ENCODE measurements around the gene GLE1. TPM values are rescaled to one million over a fixed set of nuclear protein-coding genes. Genes with fewer than 3 reads are reported as not detected.

GLE1 gene
- total RNA-seq, 1 donor: 12.7 TPM

DNA sequence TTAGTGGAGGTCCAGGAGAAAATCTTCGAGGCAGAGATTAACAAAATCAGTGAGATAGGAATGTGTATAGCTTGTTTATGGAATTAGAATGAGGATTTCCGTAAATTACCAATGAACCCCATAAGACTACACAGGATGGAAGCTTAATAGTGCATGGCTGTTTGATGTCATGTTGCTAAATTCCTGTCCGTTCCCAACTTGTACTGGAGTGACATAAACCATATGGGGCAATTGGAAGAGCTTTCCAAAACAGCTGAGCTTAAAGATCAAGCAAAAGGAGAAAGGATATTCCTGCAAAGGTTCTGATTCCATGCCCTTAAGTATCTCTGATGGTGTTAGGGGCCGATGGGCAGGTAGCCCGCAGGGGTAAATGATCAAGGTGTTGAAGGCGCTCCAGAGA, 17.4 kb downstream of the GLE1 start:
- H3K4me3 ChIP-seq (ENCODE audit: low read length): no peak overlapping the region
- H3K27me3 ChIP-seq (ENCODE audit: insufficient read depth, low read length): no peaks in the 10 kb centered on the region

DNA sequence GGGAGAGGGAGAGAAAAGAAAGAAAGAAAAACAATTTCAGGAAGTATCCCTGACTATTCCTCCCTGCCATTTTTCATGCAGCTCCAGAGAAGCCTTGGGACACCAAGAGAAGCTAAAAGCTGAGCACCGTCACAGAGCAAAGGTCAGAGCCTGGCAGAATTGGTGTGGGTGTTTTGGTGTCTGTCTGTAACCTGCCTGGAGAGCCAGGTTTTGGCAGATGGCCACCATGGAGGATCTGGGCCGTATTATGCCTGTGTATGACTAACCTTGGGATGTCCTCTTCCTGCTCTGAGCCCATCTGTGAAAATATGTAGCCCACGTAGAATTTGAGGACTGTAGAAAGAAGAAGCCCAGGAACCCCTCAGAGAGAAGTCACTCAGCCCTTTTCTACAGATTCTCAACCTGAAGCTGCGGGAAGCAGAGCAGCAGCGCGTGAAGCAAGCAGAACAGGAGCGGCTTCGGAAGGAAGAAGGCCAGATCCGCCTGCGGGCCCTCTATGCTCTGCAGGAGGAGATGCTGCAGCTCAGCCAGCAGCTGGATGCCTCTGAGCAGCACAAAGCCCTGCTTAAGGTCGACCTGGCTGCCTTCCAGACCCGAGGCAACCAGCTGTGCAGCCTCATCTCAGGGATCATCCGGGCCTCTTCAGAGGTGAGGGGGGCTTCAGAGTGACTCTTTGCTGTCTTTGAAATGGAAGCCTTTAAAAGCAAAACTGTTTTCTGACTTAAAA, 18.8 kb downstream of the GLE1 start:
- Histone ChIP-seq H3K9me3 (ENCODE audit: low read depth, low read length) (no peaks in the 10 kb centered on the region), H3K27me3 (ENCODE audit: insufficient read depth, low read length) (no peaks in the 10 kb centered on the region)

More for the DNA sequence above, 17.4 kb downstream of the GLE1 start:
- H3K9me3 ChIP-seq (ENCODE audit: low read depth, low read length): no peaks in the 10 kb centered on the region
- no peaks in the 10 kb centered on the region for H3K4me1 ChIP-seq (ENCODE audit: insufficient read depth, low read length)

DNA sequence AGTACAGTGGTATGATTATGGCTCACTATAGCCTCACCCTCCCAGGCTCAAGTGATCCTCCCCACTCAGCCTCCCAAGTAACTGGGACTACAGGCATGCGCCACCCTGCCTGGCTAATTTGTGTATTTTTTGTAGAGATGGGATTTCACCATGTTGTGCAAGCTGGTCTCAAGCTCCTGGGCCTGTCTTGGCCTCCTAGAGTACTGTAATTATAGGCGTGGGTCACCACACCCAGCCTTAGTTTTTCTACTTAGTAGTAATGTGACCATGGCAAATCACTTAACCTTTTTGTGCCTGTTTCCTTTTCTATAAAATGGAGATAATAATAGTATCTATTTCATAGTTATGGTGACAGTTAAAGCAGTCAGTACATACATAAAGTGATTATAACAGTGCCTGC, 22.2 kb downstream of the GLE1 start:
- no peaks in the 10 kb centered on the region for H3K27me3 ChIP-seq (ENCODE audit: insufficient read depth, low read length)
- no peaks in the 10 kb centered on the region for H3K4me1 ChIP-seq (ENCODE audit: insufficient read depth, low read length)
- H3K9me3 ChIP-seq (ENCODE audit: low read depth, low read length): no peaks in the 10 kb centered on the region
- H3K4me3 ChIP-seq (ENCODE audit: low read length): no peak overlapping the region

More for the DNA sequence above, 18.8 kb downstream of the GLE1 start:
- H3K4me3 ChIP-seq (ENCODE audit: low read length): no peak overlapping the region
- H3K4me1 ChIP-seq (ENCODE audit: insufficient read depth, low read length): no peaks in the 10 kb centered on the region

DNA sequence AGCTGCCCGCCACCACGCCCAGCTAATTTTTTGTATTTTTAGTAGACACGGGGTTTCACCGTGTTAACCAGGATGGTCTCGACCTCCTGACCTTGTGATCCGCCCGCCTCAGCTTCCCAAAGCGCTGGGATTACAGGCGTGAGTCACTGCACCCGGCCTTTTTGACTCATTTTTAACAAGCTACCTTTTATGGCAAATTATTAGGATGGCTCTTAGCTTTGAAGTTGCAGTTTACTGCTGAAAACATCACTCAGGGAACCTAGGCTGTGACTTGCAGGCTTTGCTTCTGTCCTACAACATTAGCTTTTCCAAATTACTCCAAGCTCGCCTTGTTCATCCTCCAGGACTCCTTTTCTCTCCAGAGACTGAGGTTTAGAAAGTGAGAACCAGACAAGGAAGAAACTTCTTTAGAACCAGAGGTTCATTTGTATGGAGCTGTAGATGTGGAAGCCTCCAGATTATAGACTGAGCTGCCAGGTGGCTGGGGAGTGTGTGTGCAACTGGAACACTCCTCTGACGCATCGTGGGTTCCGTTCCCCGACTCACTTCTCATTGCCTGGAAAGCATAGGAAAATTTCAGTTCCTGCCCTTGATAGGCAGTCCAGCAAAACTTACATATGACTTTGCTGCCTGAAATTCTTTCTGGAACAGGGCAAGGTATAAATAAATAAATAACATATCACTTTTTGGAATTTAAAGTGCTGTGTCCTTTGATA, 24.1 kb downstream of the GLE1 start:
- Histone ChIP-seq H3K27me3 (ENCODE audit: insufficient read depth, low read length) (no peaks in the 10 kb centered on the region), H3K4me1 (ENCODE audit: insufficient read depth, low read length) (no peaks in the 10 kb centered on the region), H3K4me3 (ENCODE audit: low read length) (no peak overlapping the region), H3K9me3 (ENCODE audit: low read depth, low read length) (no peaks in the 10 kb centered on the region)

DNA sequence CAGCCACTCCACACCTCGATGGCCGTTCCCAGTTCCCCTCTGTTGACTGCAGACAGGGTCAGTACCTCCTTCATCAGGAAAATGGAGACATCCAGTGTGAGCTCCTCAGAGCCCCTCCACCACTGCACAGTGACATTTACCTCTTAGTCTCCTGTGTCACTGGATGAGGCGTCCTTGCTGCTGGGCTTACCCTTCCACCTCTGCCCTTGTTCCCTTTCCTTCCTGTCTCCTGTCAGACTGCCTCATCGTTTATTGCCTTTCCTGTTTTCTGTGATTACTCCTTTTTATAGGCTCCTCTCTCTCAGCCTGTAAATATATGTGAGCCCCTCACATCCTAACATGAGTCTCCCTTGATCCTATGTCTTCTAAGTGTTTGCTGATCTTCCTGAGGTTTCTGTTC, 24.7 kb downstream of the GLE1 start:
- H3K4me3 ChIP-seq (ENCODE audit: low read length): no peak overlapping the region
- H3K27me3 ChIP-seq (ENCODE audit: insufficient read depth, low read length): no peaks in the 10 kb centered on the region
- H3K4me1 ChIP-seq (ENCODE audit: insufficient read depth, low read length): no peaks in the 10 kb centered on the region
- no peaks in the 10 kb centered on the region for H3K9me3 ChIP-seq (ENCODE audit: low read depth, low read length)

DNA sequence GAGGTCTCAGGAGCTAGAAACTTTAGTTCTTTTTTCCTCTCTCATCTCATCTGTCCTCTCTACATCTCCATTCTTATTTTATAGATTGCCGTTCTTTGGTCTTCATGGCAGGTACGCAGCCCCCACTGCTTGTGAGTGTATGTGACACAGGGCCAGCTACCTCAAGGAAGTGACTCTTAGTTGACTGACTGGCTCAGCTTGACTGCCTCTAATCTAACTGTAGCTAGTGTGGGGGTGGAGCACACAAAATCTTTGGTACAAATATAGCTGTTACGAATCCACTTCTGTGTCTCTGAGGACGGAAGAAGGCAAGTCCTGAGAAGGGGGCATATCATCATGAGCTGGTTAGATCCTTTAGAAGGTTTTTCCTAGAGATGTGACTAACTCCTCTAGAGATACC, 28.1 kb downstream of the GLE1 start:
- H3K4me3 ChIP-seq (ENCODE audit: low read length): no peak overlapping the region
- H3K4me1 ChIP-seq (ENCODE audit: insufficient read depth, low read length): no peaks in the 10 kb centered on the region
- H3K9me3 ChIP-seq (ENCODE audit: low read depth, low read length): no peaks in the 10 kb centered on the region
- H3K27me3 ChIP-seq (ENCODE audit: insufficient read depth, low read length): no peaks in the 10 kb centered on the region

DNA sequence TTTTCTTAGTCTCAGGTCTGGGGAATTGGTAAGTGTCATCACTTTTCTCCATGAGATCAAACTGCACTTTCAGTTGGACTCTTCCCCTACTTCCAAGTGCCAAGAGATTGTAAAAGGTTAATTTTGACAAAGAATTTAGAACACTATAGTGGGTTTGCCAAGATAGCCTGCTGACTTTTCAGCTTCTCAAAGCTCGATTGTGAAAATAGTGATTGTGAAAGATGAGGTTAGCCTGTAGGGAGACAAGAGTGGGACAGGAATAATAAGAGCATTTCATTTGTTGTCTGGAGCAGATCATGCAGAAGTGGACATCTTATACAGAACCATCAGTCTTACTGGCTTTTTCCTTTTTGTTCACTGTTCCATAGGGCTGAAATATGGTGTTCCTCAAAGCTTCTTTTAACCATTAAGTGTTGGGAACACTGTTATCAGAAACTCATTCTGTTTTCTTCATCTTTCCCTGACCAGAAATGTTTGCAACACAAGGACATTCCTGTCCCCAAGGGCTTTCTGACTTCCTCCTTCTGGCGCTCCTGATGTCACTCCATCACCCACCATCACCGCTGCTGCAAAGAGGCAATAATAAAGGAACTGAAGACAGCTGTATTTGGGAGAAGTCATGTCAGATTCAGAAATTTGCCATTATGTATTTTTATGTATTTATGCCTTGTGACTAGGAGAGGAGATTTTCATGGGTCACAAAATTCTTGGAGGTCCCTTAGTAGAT, 36.3 kb downstream of the GLE1 start:
- H3K4me1 ChIP-seq (ENCODE audit: insufficient read depth, low read length): no peaks in the 10 kb centered on the region
- no peaks in the 10 kb centered on the region for H3K9me3 ChIP-seq (ENCODE audit: low read depth, low read length)
- H3K4me3 ChIP-seq (ENCODE audit: low read length): no peak overlapping the region
- H3K27me3 ChIP-seq (ENCODE audit: insufficient read depth, low read length): no peaks in the 10 kb centered on the region

DNA sequence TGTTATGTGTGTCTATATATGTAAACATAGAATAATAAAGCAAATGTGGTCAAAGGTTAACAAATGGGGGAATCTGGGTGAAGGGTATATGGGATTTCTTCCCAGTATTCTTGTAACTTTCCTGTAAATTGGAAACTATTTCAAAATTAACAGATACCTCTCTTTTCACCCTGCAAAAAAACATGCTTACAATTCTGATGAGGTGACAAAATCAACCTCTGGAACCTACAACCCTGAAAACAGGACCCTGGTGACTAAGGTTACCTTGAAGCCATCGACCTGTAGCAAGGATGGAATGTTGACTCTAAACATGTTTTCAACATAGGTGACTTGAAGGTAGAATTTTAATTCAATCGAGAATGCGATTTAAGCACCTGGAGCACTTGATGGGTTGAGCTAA, 42.0 kb downstream of the GLE1 start:
- H3K27me3 ChIP-seq (ENCODE audit: insufficient read depth, low read length): no peaks in the 10 kb centered on the region
- no peaks in the 10 kb centered on the region for H3K9me3 ChIP-seq (ENCODE audit: low read depth, low read length)
- peaks cover 22% of the 10 kb centered on the region for H3K4me1 ChIP-seq (ENCODE audit: insufficient read depth, low read length)
- no peak overlapping the region for H3K4me3 ChIP-seq (ENCODE audit: low read length)

DNA sequence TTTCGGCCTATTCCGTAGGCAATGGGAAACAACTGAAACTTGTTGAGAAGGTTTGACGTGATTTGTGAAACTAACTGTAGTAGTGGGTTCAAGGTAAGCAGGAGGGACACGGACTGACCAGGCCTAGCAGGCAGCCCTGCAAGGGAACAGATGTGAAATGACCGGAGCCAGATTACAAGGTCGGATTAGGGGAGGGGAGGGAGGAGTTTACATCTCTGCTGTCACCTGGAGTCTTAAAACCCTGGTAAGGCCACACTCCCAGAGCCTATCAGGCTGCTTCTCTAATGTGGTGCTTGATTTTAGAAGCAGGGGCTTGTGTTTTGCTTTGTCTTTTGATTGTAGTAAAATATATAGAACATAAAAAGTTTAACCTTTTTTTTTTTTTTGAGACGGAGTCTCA, 44.4 kb downstream of the GLE1 start:
- Histone ChIP-seq H3K4me1 (ENCODE audit: insufficient read depth, low read length) (peaks cover 35% of the 10 kb centered on the region), H3K27me3 (ENCODE audit: insufficient read depth, low read length) (no peaks in the 10 kb centered on the region), H3K9me3 (ENCODE audit: low read depth, low read length) (no peaks in the 10 kb centered on the region), H3K4me3 (ENCODE audit: low read length) (no peak overlapping the region)

DNA sequence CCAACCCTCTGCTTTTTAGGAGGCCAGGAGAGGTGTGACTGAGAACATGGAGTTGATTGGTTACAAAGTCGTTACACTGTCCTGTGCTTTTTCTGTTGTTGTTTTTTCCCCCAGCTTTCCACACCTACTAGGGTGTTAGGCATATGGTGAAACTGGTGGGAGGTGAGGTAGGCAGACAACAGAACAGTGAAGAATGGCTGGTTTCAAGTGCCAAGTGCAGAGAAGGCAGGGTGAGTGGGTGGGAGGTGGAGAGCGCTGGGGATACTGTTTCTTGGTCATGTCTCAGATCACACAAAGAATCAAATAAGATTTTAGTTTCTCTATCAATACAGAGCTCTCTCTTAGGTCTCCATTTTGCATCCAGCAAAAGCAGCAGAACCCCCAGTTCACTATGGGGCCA, 45.7 kb downstream of the GLE1 start:
- Histone ChIP-seq H3K9me3 (ENCODE audit: low read depth, low read length) (no peaks in the 10 kb centered on the region), H3K4me3 (ENCODE audit: low read length) (no peak overlapping the region), H3K27me3 (ENCODE audit: insufficient read depth, low read length) (no peaks in the 10 kb centered on the region), H3K4me1 (ENCODE audit: insufficient read depth, low read length) (peaks cover 48% of the 10 kb centered on the region)

DNA sequence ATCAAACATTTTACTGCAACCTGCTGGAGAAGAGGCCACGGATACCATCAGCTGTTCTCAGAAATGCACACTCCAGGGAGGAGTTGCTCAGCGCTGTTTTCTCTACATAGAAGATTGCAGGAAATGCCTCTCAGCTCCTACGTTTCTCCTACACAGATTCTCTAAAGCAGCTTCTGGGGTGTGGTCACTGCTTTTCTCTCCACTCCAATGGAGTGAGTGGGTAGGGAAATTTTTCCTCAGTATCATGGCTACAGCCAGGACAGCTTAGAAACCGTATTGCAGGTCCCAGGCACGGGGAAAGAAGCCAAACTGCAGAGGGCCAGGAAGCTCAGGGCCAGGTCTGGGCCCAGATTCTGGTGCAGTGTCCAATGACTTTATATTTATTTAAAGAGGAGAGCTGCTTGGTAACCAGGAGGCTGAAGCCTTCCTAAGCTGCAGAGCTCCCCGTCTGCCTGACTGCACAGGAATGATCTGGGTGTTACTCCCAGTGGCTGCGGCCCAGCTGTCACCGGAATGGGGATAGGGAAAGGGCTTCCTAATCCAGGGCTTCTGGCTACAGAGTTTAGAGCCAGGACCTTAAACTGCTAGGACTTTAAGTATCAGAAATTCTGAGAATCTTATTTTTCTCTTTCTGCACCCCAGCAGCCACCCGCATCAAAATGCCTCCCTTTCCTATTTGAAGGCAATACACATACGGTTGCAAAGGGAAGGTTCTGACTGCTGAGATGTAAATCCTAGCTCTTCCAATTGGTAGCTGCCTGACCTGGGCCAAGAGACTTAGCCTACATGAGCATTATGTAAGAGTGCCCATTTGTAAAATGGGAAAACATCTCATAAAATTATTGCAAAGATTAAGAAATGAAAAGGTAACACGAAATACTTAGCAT, 46.5 kb downstream of the GLE1 start:
- peaks cover 53% of the 10 kb centered on the region for H3K4me1 ChIP-seq (ENCODE audit: insufficient read depth, low read length)
- H3K9me3 ChIP-seq (ENCODE audit: low read depth, low read length): no peaks in the 10 kb centered on the region
- no peaks in the 10 kb centered on the region for H3K27me3 ChIP-seq (ENCODE audit: insufficient read depth, low read length)
- no peak overlapping the region for H3K4me3 ChIP-seq (ENCODE audit: low read length)

DNA sequence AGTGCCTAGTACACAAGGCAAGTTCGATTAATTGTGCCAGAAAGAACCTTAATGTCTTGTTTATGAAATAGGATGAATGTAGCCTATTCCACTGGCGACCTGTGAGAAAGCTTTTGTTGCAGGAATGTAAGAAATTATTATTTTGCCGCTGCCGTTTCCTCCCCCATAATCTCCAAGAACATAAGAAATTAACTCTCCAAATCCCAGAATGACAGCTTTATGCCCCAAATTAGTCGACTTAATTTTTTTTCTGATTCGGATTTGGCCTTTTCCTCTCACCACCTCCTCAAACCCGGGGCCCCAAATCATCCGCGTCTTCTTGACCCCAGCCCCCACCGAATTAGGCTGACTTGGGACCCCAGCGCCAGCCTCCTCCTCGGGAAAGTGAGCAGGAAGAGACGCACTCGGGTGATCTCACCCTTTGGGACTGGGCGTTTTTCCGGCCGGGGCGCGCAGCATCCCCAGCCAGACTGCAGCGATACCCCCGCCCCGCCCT, 47.2 kb downstream of the GLE1 start:
- Histone ChIP-seq H3K9me3 (ENCODE audit: low read depth, low read length) (no peaks in the 10 kb centered on the region), H3K4me3 (ENCODE audit: low read length) (peak overlapping the region; percentile 80), H3K4me1 (ENCODE audit: insufficient read depth, low read length) (peaks cover 55% of the 10 kb centered on the region), H3K27me3 (ENCODE audit: insufficient read depth, low read length) (no peaks in the 10 kb centered on the region)

DNA sequence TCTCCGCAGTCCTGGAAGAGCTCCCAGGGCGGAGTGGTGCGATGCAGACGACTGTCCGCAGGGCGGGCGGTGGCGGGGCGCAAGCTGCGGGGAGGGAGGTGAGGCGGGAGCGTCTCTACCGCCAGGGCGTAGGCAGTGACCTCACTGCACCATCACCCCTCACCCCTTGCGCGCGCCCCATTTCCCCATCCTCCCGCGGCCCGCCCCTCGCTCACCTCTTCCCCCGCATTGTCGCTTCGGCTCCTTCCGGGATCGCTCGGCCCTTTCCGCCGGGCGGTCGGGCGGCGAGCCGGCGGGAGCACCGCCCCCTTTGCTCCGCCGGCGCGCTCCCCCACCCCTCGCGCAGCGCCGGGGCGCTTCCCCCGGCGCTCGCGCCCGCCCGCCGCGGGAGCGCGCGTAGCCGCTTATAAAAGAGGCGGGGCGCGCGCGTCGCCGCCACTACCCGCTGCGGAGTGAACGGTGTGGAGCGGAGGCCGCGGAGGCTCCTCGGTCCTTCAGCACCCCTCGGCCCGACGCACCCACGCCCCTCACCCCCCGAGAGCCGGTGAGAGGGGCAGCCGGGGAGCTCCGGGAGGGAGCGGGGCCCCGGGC, 47.7 kb downstream of the GLE1 start, which contains the start of gene SPTAN1:
Gene SPTAN1, plus strand, starts transcription at position 435 of the 591 bp plus-strand sequence. CDS start 14,154 bp downstream, outside the sequence.
- Histone ChIP-seq H3K4me1 (ENCODE audit: insufficient read depth, low read length) (peaks cover 55% of the 10 kb centered on the region), H3K27me3 (ENCODE audit: insufficient read depth, low read length) (no peaks in the 10 kb centered on the region), H3K9me3 (ENCODE audit: low read depth, low read length) (no peaks in the 10 kb centered on the region), H3K4me3 (ENCODE audit: low read length) (peak within 1 kb of the TSS; percentile 80)
